ENCODE data around the gene BNIP5. TPM values are rescaled to one million over a fixed set of nuclear protein-coding genes. Genes with fewer than 3 reads are reported as not detected.

The BNIP5 gene
- total and polyA plus RNA-seq, 12 donors: 0.04 to 0.11 TPM; not detected in 10

GRCh38 chr6:36381502-36382389, 45.1 kb upstream of the BNIP5 start:
- Histone ChIP-seq H3K9me3 (replicated peaks in 1 of 3) (no peaks in the 10 kb centered on the region), H3K27me3 (no peaks in the 10 kb centered on the region), H3K27ac (no peak overlapping the region), H3K4me3 (no peak overlapping the region), H3K36me3 (replicated peaks in 1 of 2) (no peaks in the 10 kb centered on the region), H3K4me1 (replicated peaks in 1 of 2) (no peaks in the 10 kb centered on the region)
- 78 to 90% (median 85%) methylated on average over 9 of the region's 9 CpGs for WGBS, 4 donors
- intact Hi-C loops (cut with DNase I): no loop called here
- TF ChIP-seq, protein P1, sequence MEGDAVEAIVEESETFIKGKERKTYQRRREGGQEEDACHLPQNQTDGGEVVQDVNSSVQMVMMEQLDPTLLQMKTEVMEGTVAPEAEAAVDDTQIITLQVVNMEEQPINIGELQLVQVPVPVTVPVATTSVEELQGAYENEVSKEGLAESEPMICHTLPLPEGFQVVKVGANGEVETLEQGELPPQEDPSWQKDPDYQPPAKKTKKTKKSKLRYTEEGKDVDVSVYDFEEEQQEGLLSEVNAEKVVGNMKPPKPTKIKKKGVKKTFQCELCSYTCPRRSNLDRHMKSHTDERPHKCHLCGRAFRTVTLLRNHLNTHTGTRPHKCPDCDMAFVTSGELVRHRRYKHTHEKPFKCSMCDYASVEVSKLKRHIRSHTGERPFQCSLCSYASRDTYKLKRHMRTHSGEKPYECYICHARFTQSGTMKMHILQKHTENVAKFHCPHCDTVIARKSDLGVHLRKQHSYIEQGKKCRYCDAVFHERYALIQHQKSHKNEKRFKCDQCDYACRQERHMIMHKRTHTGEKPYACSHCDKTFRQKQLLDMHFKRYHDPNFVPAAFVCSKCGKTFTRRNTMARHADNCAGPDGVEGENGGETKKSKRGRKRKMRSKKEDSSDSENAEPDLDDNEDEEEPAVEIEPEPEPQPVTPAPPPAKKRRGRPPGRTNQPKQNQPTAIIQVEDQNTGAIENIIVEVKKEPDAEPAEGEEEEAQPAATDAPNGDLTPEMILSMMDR (IDR thresholded peaks at IDR 0.05): no peak
- TF ChIP-seq POLR2A (IDR thresholded peaks at IDR 0.05): no peak
- DNase-seq: no peak

GRCh38 chr6:36380166-36380565, 43.5 kb upstream of the BNIP5 start:
- Histone ChIP-seq H3K9me3 (replicated peaks in 1 of 3) (no peaks in the 10 kb centered on the region), H3K27me3 (no peaks in the 10 kb centered on the region), H3K4me1 (replicated peaks in 1 of 2) (no peaks in the 10 kb centered on the region), H3K27ac (no peak overlapping the region), H3K4me3 (no peak overlapping the region), H3K36me3 (replicated peaks in 1 of 2) (no peaks in the 10 kb centered on the region)
- WGBS, 4 donors: 87 to 98% (median 91%) methylated on average over 4 of the region's 4 CpGs
- TF ChIP-seq POLR2A (IDR thresholded peaks at IDR 0.05): no peak
- TF ChIP-seq, protein P1 (IDR thresholded peaks at IDR 0.05): no peak
- no peak for DNase-seq
- intact Hi-C loops (cut with DNase I): no loop called here

- TF ChIP-seq POLR2A (IDR thresholded peaks at IDR 0.05): no peak
- TF ChIP-seq, protein P1 (IDR thresholded peaks at IDR 0.05): no peak
- intact Hi-C loops (cut with DNase I): no loop called here
- H3K4me3 ChIP-seq: no peak overlapping the region
- no peak for DNase-seq
- 88 to 94% (median 89%) methylated on average over 10 of the region's 10 CpGs for WGBS, 4 donors
- H3K9me3 ChIP-seq (replicated peaks in 1 of 3): no peaks in the 10 kb centered on the region
- no peaks in the 10 kb centered on the region for H3K36me3 ChIP-seq (replicated peaks in 1 of 2)
- H3K4me1 ChIP-seq (replicated peaks in 1 of 2): no peaks in the 10 kb centered on the region
- no peaks in the 10 kb centered on the region for H3K27me3 ChIP-seq
- H3K27ac ChIP-seq: no peak overlapping the region
Measured at GRCh38 chr6:36378936-36379335, 42.2 kb upstream of the BNIP5 start.

DNA sequence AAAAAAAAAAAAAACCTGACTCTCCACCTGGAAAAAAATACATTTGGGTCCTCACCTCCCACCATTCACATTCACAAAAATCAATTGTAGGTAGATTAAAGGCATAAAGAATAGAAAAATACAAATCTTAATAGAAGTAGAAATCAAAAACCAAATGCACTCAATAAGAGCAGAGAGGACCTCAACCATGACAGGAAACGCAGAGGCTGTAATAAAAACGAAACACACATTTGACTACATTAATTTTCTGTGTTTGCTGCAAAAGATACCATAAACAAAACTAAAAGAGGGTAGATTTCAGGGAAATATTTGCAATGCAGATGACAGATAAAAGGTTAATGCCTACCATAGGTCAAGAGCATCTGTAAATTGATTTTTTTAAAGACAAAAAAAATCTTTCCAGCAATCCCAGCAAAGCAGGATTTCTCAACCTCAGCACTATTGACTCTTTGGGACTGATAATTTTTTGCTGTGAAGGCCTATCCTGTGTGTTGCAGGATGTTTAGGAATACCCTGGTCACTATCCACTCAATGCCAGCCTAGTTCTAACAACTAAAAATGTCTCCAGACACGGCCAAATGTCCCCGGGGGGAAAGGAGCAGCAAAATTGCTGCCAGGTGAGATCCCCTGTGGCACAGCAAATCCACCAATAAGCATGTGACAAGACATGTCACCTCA, 41.7 kb upstream of the BNIP5 start:
- no peak for DNase-seq

More for the DNA sequence above, 41.7 kb upstream of the BNIP5 start:
- H3K9me3 ChIP-seq (replicated peaks in 1 of 3): no peaks in the 10 kb centered on the region
- WGBS, 4 donors: 82 to 94% (median 89%) methylated on average over 4 of the region's 4 CpGs
- no peaks in the 10 kb centered on the region for H3K4me1 ChIP-seq (replicated peaks in 1 of 2)
- TF ChIP-seq, protein P1 (IDR thresholded peaks at IDR 0.05): no peak
- TF ChIP-seq POLR2A (IDR thresholded peaks at IDR 0.05): no peak
- intact Hi-C loops (cut with DNase I): no loop called here
- H3K4me3 ChIP-seq: no peak overlapping the region
- H3K36me3 ChIP-seq (replicated peaks in 1 of 2): no peaks in the 10 kb centered on the region
- H3K27ac ChIP-seq: no peak overlapping the region
- no peaks in the 10 kb centered on the region for H3K27me3 ChIP-seq
